SK-N-SH (cell line): Measurements from ENCODE around the gene AZIN2.

Source experiments
- CHD2 ChIP-seq: fragments of 150-350 bp; IDR thresholded peaks from 2 replicates; pipeline ENCODE4 v1.6.1; 2018; ENCODE audit warnings: low read length; ENCODE audit not compliant: partially characterized antibody
- ELF1 ChIP-seq: IDR thresholded peaks from 2 replicates; pipeline ENCODE4 v1.4.0; 2012
- EP300 ChIP-seq, 2 experiments: IDR thresholded peaks; 2 replicates each; pipeline versions ENCODE4 v1.4.0 to v1.6.1; 2012; ENCODE audit warnings: borderline replicate concordance in 1 of 2, low read depth in 1 of 2, low read length in 1 of 2
- GABPA ChIP-seq: IDR thresholded peaks from 2 replicates; pipeline ENCODE4 v1.4.0; 2012; ENCODE audit warnings: low read depth, mild to moderate bottlenecking
- JUND ChIP-seq: IDR thresholded peaks from 2 replicates; pipeline ENCODE4 v1.4.0; 2012
- NRF1 ChIP-seq: IDR thresholded peaks from 2 replicates; pipeline ENCODE4 v1.6.1; 2012; ENCODE audit warnings: low read depth, mild to moderate bottlenecking, low read length
- POLR2AphosphoS5 ChIP-seq: IDR thresholded peaks from 2 replicates; pipeline ENCODE4 v1.6.1; 2012; ENCODE audit warnings: low read depth, low read length
- RAD21 ChIP-seq: IDR thresholded peaks from 2 replicates; pipeline ENCODE4 v1.6.1; 2012; ENCODE audit warnings: mild to moderate bottlenecking, low read length
- REST ChIP-seq: IDR thresholded peaks from 2 replicates; pipeline ENCODE4 v1.6.1; 2012; ENCODE audit warnings: mild to moderate bottlenecking, low read depth, low read length, moderate library complexity
- RXRA ChIP-seq: IDR thresholded peaks from 2 replicates; pipeline ENCODE4 v1.4.0; 2012; ENCODE audit warnings: low read depth, mild to moderate bottlenecking, borderline replicate concordance
- SMC3 ChIP-seq: IDR thresholded peaks from 2 replicates; pipeline ENCODE4 v1.6.1; 2012; ENCODE audit warnings: low read depth, low read length, improper control_type of control experiment
- TEAD4 ChIP-seq: IDR thresholded peaks from 2 replicates; pipeline ENCODE4 v1.4.0; 2012; ENCODE audit warnings: mild to moderate bottlenecking, borderline replicate concordance; ENCODE audit not compliant: insufficient read depth
- TF ChIP-seq, protein P1 (sequence below): fragments of 150-350 bp; IDR thresholded peaks from 2 replicates; pipeline ENCODE4 v1.6.1; 2017; ENCODE audit warnings: antibody characterized with exemption, low read length, low read depth, borderline replicate concordance
- TF ChIP-seq, protein P2 (sequence below): fragments of 200-600 bp; sonication (generic); IDR thresholded peaks from 2 replicates; pipeline ENCODE4 v1.6.1; 2017; ENCODE audit warnings: antibody characterized with exemption, mild to moderate bottlenecking, moderate library complexity

DNA sequence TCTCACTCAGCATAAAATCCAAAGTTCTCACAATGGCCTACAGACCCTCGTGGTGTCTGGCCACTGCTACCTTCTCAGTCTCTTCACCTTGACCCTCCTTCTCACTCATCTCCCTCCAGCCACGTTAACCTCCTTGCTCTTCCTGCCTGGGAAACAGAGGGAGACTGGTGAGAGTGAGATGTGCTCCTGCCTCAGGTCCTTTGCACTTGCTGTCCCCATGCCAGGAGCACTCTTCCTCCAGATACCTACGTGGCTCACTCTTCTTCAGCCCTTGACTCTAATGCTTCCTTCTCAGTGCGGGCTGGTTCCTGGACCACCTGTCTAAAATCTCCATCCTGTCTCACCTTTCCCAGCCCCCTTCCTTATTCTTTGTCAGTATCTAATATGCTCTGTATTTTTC, 76.2 kb downstream of the AZIN2 start:
- no peak for TF ChIP-seq GABPA
- TF ChIP-seq, protein P1, sequence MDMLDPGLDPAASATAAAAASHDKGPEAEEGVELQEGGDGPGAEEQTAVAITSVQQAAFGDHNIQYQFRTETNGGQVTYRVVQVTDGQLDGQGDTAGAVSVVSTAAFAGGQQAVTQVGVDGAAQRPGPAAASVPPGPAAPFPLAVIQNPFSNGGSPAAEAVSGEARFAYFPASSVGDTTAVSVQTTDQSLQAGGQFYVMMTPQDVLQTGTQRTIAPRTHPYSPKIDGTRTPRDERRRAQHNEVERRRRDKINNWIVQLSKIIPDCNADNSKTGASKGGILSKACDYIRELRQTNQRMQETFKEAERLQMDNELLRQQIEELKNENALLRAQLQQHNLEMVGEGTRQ: no peak
- TF ChIP-seq JUND: no peak
- TF ChIP-seq TEAD4: no peak
- no peak for TF ChIP-seq NRF1
- no peak for TF ChIP-seq REST
- TF ChIP-seq, protein P2, sequence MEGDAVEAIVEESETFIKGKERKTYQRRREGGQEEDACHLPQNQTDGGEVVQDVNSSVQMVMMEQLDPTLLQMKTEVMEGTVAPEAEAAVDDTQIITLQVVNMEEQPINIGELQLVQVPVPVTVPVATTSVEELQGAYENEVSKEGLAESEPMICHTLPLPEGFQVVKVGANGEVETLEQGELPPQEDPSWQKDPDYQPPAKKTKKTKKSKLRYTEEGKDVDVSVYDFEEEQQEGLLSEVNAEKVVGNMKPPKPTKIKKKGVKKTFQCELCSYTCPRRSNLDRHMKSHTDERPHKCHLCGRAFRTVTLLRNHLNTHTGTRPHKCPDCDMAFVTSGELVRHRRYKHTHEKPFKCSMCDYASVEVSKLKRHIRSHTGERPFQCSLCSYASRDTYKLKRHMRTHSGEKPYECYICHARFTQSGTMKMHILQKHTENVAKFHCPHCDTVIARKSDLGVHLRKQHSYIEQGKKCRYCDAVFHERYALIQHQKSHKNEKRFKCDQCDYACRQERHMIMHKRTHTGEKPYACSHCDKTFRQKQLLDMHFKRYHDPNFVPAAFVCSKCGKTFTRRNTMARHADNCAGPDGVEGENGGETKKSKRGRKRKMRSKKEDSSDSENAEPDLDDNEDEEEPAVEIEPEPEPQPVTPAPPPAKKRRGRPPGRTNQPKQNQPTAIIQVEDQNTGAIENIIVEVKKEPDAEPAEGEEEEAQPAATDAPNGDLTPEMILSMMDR: no peak
- no peak for TF ChIP-seq RAD21
- no peak for TF ChIP-seq POLR2AphosphoS5
- TF ChIP-seq ELF1: no peak
- no peak for TF ChIP-seq CHD2
- TF ChIP-seq EP300 (IDR thresholded peaks at IDR 0.05; ENCODE audit: borderline replicate concordance in 1 of 2, low read depth in 1 of 2, low read length in 1 of 2): no peak
- no peak for TF ChIP-seq RXRA
- TF ChIP-seq SMC3: no peak
